ENCODE results near the gene SRP72.
"Not testable (repeated sequence)": the region's sequence is repeated elsewhere in the genome, so short reads cannot be mapped to it uniquely, and the experiment has no call there.

DNA sequence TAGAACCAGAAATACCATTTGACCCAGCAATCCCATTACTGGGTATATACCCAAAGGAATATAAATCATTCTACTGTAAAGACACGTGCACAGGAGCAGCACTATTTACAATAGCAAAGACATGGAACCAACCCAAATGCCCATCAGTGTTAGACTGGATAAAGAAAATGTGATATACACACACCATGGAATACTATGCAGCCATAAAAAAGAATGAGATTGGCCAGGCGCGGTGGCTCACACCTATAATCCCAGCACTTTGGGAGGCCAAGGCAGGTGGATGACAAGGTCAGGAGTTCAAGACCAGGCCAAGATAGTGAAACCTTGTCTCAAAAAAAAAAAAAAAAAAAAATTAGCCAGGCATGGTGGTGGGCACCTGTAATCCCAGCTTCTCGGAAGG lies 17.9 kb upstream of the SRP72 start:
- not testable (repeated sequence) for TF ChIP-seq ELF4 (IDR thresholded peaks at IDR 0.05); ZNF384 (IDR thresholded peaks at IDR 0.05); FOXK2 (IDR thresholded peaks at IDR 0.05); FOXA1 (IDR thresholded peaks at IDR 0.05); SP1 (IDR thresholded peaks at IDR 0.05); FOXM1 (IDR thresholded peaks at IDR 0.05; ENCODE audit: borderline replicate concordance); L3MBTL2 (conservative IDR thresholded peaks at IDR 0.05); NFRKB (IDR thresholded peaks at IDR 0.05)

Measured in HEK293T (cell line).